HG03460 (cell line): Measurements from ENCODE around the gene LIF.

ENCODE experiments used
- ATAC-seq: cut with Tn5 transposase; IDR thresholded peaks from one replicate; pipeline ENCODE4 v1.9.1; 2021; ENCODE audit not compliant: unreplicated experiment

Gene LIF

GRCh38 chr22:30245985-30246813 lies at the start of gene LIF:
LIF (minus strand) TSS chr22:30246759; CDS start chr22:30246695, 64 bp downstream.
- ATAC-seq: no peak

GRCh38 chr22:30296324-30296723 lies 49.8 kb upstream of the LIF start:
- no peak for ATAC-seq

- ATAC-seq: no peak
Measured at GRCh38 chr22:30295576-30295975, 49.0 kb upstream of the LIF start.

GRCh38 chr22:30294830-30295229 lies 48.3 kb upstream of the LIF start:
- no peak for ATAC-seq

GRCh38 chr22:30294066-30294465 lies 47.5 kb upstream of the LIF start:
- ATAC-seq: no peak

- no peak for ATAC-seq
Measured at GRCh38 chr22:30293026-30293425, 46.5 kb upstream of the LIF start.

- ATAC-seq: no peak
Measured at GRCh38 chr22:30292069-30292970, 45.8 kb upstream of the LIF start.

GRCh38 chr22:30291058-30291892 lies 44.7 kb upstream of the LIF start:
- no peak for ATAC-seq

GRCh38 chr22:30290342-30291057 lies 43.9 kb upstream of the LIF start:
- ATAC-seq: no peak

- ATAC-seq: peak; percentile 15
Measured at GRCh38 chr22:30289980-30290313, 43.4 kb upstream of the LIF start.

- peak; percentile 55 for ATAC-seq
Measured at GRCh38 chr22:30289141-30289979, 42.8 kb upstream of the LIF start, which contains the start of gene CASTOR1. CASTOR1 (minus strand) TSS chr22:30289505; CDS start chr22:30289497, 8 bp downstream.

GRCh38 chr22:30288419-30289140 lies 42.0 kb upstream of the LIF start:
- ATAC-seq: no peak

- ATAC-seq: no peak
Measured at GRCh38 chr22:30287648-30288418, 41.3 kb upstream of the LIF start.

GRCh38 chr22:30286813-30287647 lies 40.5 kb upstream of the LIF start:
- no peak for ATAC-seq

GRCh38 chr22:30286331-30286730 lies 39.8 kb upstream of the LIF start:
- ATAC-seq: no peak

- ATAC-seq: no peak
Measured at GRCh38 chr22:30285846-30286200, 39.3 kb upstream of the LIF start.

GRCh38 chr22:30285176-30285845 lies 38.8 kb upstream of the LIF start:
- ATAC-seq: no peak
